ENCODE data around the gene ERC1.

DNA sequence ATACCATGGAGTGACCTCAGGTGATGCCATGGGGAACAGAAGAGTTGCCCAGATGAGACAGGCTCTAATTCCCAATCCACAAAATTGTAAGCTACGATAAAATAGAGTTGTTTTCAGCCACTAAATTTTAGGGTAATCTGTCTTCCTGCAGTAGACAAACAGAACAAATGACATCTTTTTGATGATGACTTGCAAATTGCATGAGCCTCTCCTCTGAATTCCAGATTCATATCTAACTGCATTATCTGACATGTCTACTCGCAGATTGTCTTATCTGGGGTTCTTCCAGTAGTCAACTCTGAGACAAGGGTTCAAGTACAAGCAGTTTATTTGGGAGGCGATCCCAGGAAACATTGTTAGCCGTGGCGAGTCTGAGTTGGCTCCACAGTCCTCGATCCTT, 14.4 kb upstream of the ERC1 start:
- TF ChIP-seq POLR2AphosphoS5 (IDR thresholded peaks at IDR 0.05) = no peak
- TF ChIP-seq, protein P1, sequence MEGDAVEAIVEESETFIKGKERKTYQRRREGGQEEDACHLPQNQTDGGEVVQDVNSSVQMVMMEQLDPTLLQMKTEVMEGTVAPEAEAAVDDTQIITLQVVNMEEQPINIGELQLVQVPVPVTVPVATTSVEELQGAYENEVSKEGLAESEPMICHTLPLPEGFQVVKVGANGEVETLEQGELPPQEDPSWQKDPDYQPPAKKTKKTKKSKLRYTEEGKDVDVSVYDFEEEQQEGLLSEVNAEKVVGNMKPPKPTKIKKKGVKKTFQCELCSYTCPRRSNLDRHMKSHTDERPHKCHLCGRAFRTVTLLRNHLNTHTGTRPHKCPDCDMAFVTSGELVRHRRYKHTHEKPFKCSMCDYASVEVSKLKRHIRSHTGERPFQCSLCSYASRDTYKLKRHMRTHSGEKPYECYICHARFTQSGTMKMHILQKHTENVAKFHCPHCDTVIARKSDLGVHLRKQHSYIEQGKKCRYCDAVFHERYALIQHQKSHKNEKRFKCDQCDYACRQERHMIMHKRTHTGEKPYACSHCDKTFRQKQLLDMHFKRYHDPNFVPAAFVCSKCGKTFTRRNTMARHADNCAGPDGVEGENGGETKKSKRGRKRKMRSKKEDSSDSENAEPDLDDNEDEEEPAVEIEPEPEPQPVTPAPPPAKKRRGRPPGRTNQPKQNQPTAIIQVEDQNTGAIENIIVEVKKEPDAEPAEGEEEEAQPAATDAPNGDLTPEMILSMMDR (IDR thresholded peaks at IDR 0.05) = no peak
- TF ChIP-seq POLR2A (IDR thresholded peaks at IDR 0.05) = no peak
